Natural killer cell (primary cell): ENCODE measurements around the gene SOX4. TPM values are rescaled to one million over a fixed set of nuclear protein-coding genes. Genes with fewer than 3 reads are reported as not detected.
A peak's percentile ranks its signal among the peaks of the same experiment; 100 is the strongest.

Source experiments
- ATAC-seq, 3 donors: fragments of 150-1000 bp in 2 of 3; fragments of 200-7000 bp in 1 of 3; cut with Tn5 transposase; 1 replicate in 1 of 3; 2 replicates in 2 of 3; pipeline ENCODE4 v1.10.0; 2021; ENCODE audit warnings: mild to moderate bottlenecking in 2 of 3, moderate library complexity in 2 of 3
- DNase-seq, 2 donors: peaks; one replicate each; pipeline versions ENCODE4 v3.0.0 to v3.0.0-alpha.2; 2013 to 2021; ENCODE audit warnings: mixed read lengths in 1 of 2
- H3K27ac ChIP-seq: one replicate; pipeline ENCODE4 v1.5.1; 2013; ENCODE audit warnings: mild to moderate bottlenecking, low read length
- H3K27me3 ChIP-seq: one replicate; pipeline ENCODE4 v1.6.1; 2013; ENCODE audit warnings: low read length; ENCODE audit not compliant: control insufficient read depth, insufficient read depth
- H3K36me3 ChIP-seq: one replicate; pipeline ENCODE4 v1.6.1; 2013; ENCODE audit warnings: low read length; ENCODE audit not compliant: control insufficient read depth, insufficient read depth
- H3K4me1 ChIP-seq: one replicate; pipeline ENCODE4 v1.6.1; 2013; ENCODE audit warnings: low read length; ENCODE audit not compliant: control insufficient read depth, insufficient read depth
- H3K4me3 ChIP-seq: one replicate; pipeline ENCODE4 v1.5.1; 2013; ENCODE audit warnings: low read length
- H3K9me3 ChIP-seq: one replicate; pipeline ENCODE4 v1.6.1; 2013; ENCODE audit warnings: low read length; ENCODE audit not compliant: control insufficient read depth, insufficient read depth
- H3K27ac Mint-ChIP-seq, 2 donors: one replicate each; pipeline ENCODE4 v1.8.0; 2022; ENCODE audit warnings: mild to moderate bottlenecking in 2 of 2, mixed read lengths in 2 of 2, moderate library complexity in 1 of 2
- H3K27me3 Mint-ChIP-seq, 2 donors: one replicate each; pipeline ENCODE4 v1.8.0; 2022; ENCODE audit warnings: low read depth in 2 of 2, mixed read lengths in 2 of 2
- H3K36me3 Mint-ChIP-seq: one replicate; pipeline ENCODE4 v1.8.0; 2022; ENCODE audit warnings: mixed read lengths
- H3K4me1 Mint-ChIP-seq, 2 donors: one replicate each; pipeline ENCODE4 v1.8.0; 2022; ENCODE audit warnings: mixed read lengths in 2 of 2
- H3K4me3 Mint-ChIP-seq: one replicate; pipeline ENCODE4 v1.8.0; 2022; ENCODE audit warnings: mild to moderate bottlenecking, moderate library complexity, mixed read lengths
- H3K9me3 Mint-ChIP-seq, 2 donors: one replicate each; pipeline ENCODE4 v1.8.0; 2022; ENCODE audit warnings: mixed read lengths in 2 of 2
- WGBS: methylation state at CpG from one replicate; pipeline ENCODE4 v1.1.7; 2013; ENCODE audit warnings: missing lambda C conversion rate; ENCODE audit not compliant: insufficient coverage; 5-methylcytosine and 5-hydroxymethylcytosine counted together
- intact Hi-C: fragments of 100-400 bp; cut with micrococcal nuclease; formaldehyde crosslinking; loops from one replicate; pipeline ENCODE4 v1.14.2; 2022
- total RNA-seq, 4 donors: library from RNA; stranded (reverse); fragments of 120-200 nt in 1 of 4; gene quantifications; one replicate each; pipeline versions ENCODE4 v1.2.3 to v1.2.4, GENCODE V29; 2013 to 2022
- TF ChIP-seq, protein P1 (sequence below): fragments of 200-600 bp; IDR thresholded peaks from one replicate; pipeline ENCODE4 v1.8.0; 2022; ENCODE audit warnings: antibody characterized with exemption

The SOX4 gene
- total RNA-seq, 3 donors from 2014 or later (not counting 1 experiment from before 2014, with no cell fraction given): 4.4 to 7.6 (median 6.4) TPM

DNA sequence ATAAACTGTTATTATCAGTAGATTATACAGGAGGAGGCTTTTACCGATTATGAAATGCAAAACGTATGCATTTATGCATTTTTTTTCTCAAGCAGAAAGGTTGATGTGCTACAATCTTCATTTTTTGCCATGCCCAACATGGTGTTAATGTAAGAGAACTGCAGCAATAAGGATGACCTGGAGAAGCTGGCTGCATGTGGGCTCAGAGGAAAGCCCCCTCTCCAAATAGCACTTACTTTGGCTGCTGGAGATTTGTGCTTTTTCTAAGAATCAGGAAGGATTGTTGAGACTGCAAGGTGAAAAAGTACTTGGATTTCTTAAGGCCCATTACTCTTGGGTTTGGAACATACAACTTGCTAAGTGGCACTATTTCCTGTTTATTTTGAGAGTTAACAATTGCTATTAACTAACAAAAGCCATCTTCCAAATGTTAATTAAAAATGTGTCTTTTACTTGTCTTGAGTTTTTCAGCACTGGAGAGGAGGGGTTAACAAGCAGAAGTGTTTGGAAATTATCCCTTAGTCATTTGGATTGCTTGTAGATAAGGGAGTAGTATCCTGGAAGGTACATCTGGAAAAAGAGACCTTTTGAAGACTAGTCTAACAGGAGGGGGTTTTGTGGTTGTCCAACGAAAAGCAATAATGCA is 5.6 kb downstream of the SOX4 start:
- peaks cover 24 to 28% of the 10 kb centered on the region in 2 donors for H3K4me1 Mint-ChIP-seq
- H3K4me1 ChIP-seq: peaks cover 17% of the 10 kb centered on the region
- H3K4me3 Mint-ChIP-seq: peak overlapping the region; percentile 40
- 69% methylated on average over 2 of the region's 3 CpGs for WGBS
- peaks cover 0 to 2% of the 10 kb centered on the region in 2 donors for H3K27me3 Mint-ChIP-seq
- no peak for ATAC-seq
- no peaks in the 10 kb centered on the region for H3K9me3 Mint-ChIP-seq
- no peak for DNase-seq
- H3K27ac ChIP-seq: no peak overlapping the region
- intact Hi-C loops: loop anchor here (10.0 kb wide), 2 partner anchors 326 to 1304 kb away; no protein-coding TSS in a partner anchor
- no peak overlapping the region for H3K4me3 ChIP-seq
- no peaks in the 10 kb centered on the region for H3K36me3 ChIP-seq
- TF ChIP-seq, protein P1, sequence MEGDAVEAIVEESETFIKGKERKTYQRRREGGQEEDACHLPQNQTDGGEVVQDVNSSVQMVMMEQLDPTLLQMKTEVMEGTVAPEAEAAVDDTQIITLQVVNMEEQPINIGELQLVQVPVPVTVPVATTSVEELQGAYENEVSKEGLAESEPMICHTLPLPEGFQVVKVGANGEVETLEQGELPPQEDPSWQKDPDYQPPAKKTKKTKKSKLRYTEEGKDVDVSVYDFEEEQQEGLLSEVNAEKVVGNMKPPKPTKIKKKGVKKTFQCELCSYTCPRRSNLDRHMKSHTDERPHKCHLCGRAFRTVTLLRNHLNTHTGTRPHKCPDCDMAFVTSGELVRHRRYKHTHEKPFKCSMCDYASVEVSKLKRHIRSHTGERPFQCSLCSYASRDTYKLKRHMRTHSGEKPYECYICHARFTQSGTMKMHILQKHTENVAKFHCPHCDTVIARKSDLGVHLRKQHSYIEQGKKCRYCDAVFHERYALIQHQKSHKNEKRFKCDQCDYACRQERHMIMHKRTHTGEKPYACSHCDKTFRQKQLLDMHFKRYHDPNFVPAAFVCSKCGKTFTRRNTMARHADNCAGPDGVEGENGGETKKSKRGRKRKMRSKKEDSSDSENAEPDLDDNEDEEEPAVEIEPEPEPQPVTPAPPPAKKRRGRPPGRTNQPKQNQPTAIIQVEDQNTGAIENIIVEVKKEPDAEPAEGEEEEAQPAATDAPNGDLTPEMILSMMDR: no peak
- H3K36me3 Mint-ChIP-seq: no peaks in the 10 kb centered on the region
- no peaks in the 10 kb centered on the region for H3K9me3 ChIP-seq
- H3K27ac Mint-ChIP-seq: no peak overlapping the region
- H3K27me3 ChIP-seq: peaks cover 4% of the 10 kb centered on the region

- TF ChIP-seq, protein P1: no peak
- peaks cover 0 to 3% of the 10 kb centered on the region in 2 donors for H3K27me3 Mint-ChIP-seq
- H3K27ac ChIP-seq: no peak overlapping the region
These were observed 7.9 kb downstream of the SOX4 start for GRCh38 chr6:21601339-21601923.

DNA sequence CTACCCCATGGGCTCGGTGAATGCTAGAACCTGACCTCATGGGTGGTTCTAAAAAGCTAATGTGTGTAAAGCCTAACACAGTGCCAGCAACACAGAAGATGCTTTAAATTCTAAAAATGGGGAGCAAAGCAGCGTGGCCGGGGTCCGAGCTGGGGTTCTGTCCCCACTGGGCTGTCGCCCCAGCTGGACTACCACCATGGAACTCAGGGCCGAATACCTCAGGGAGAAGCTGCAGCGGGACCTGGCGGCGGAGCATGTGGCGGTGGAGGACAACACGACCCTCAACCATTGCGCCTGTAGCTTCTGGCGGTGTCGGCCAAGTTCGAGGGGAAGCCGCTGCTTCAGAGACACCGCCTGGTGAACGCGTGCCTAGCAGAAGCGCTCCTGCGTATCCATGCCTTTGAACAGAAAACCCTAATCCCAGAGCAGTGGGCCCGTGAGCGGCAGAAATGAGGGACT is 8.4 kb downstream of the SOX4 start:
- Histone ChIP-seq H3K9me3 (no peaks in the 10 kb centered on the region), H3K27me3 (peaks cover 4% of the 10 kb centered on the region), H3K4me1 (peaks cover 4% of the 10 kb centered on the region), H3K36me3 (no peaks in the 10 kb centered on the region), H3K27ac (no peak overlapping the region), H3K4me3 (no peak overlapping the region)
- intact Hi-C loops: no loop called here
- Mint-ChIP-seq H3K27me3 (peaks cover 0 to 3% of the 10 kb centered on the region in 2 donors), H3K36me3 (no peaks in the 10 kb centered on the region), H3K27ac (no peak overlapping the region), H3K4me1 (peaks cover 14 to 15% of the 10 kb centered on the region in 2 donors), H3K9me3 (no peaks in the 10 kb centered on the region), H3K4me3 (no peak overlapping the region)
- 97% methylated on average over 23 of the region's 23 CpGs for WGBS
- ATAC-seq: no peak
- no peak for DNase-seq
- TF ChIP-seq, protein P1: no peak

More at GRCh38 chr6:21601339-21601923, 7.9 kb downstream of the SOX4 start:
- Histone ChIP-seq H3K27me3 (peaks cover 4% of the 10 kb centered on the region), H3K4me3 (no peak overlapping the region), H3K36me3 (no peaks in the 10 kb centered on the region), H3K4me1 (peaks cover 7% of the 10 kb centered on the region), H3K9me3 (no peaks in the 10 kb centered on the region)
- 97% methylated on average over 9 of the region's 9 CpGs for WGBS
- H3K4me3 Mint-ChIP-seq: no peak overlapping the region
- DNase-seq: no peak
- no peaks in the 10 kb centered on the region for H3K36me3 Mint-ChIP-seq
- no peak overlapping the region for H3K27ac Mint-ChIP-seq
- no peaks in the 10 kb centered on the region for H3K9me3 Mint-ChIP-seq
- H3K4me1 Mint-ChIP-seq: peaks cover 19 to 20% of the 10 kb centered on the region in 2 donors
- intact Hi-C loops: no loop called here
- ATAC-seq: no peak
